HEK293 (cell line): ENCODE results near the gene CSF3R.

ENCODE experiments used
- CTCF ChIA-PET: fragments of 350-600 bp; formaldehyde crosslinking; extraction: SDS; loops from one replicate; lab custom pipeline; 2021; ENCODE audit warnings: antibody characterized with exemption; lab: Yijun Ruan, JAX
- POLR2A ChIA-PET: fragments of 300-600 bp; formaldehyde crosslinking; extraction: SDS; loops from one replicate; lab custom pipeline; 2020; ENCODE audit warnings: antibody characterized with exemption, inconsistent platforms; lab: Yijun Ruan, JAX
- H3K27ac ChIP-seq: fragments of 200-500 bp; sonication (Bioruptor generic); 2 replicates; pipeline ENCODE4 v1.5.1; 2014; ENCODE audit warnings: low read depth, low read length, control low read depth, inconsistent platforms; ENCODE audit errors: extremely low read depth
- H3K36me3 ChIP-seq, 2 experiments: fragments of 200-500 bp in 1 of 2; sonication (Bioruptor generic) in 1 of 2; 1 replicate in 1 of 2; 2 replicates in 1 of 2; pipeline ENCODE4 v1.5.1; 2014 to 2017; ENCODE audit warnings: inconsistent platforms in 2 of 2, low read length in 2 of 2; ENCODE audit not compliant: control insufficient read depth in 2 of 2, insufficient read depth in 1 of 2
- H3K4me1 ChIP-seq: fragments of 200-500 bp; sonication (Bioruptor generic); 2 replicates; pipeline ENCODE4 v1.5.1; 2014; ENCODE audit warnings: mild to moderate bottlenecking, low read length, inconsistent platforms; ENCODE audit not compliant: control insufficient read depth, insufficient read depth
- H3K4me3 ChIP-seq: 2 replicates; pipeline ENCODE4 v1.5.1; 2011; ENCODE audit warnings: low read depth, mild to moderate bottlenecking, control low read depth, low read length, moderate library complexity
- H3K9me3 ChIP-seq: fragments of 200-500 bp; sonication (Bioruptor generic); 2 replicates; pipeline ENCODE4 v1.5.1; 2014; ENCODE audit warnings: low read depth, low read length, inconsistent platforms; ENCODE audit not compliant: control insufficient read depth, insufficient read depth
- BCL11A ChIP-seq: fragments of 450-650 bp; formaldehyde crosslinking; IDR thresholded peaks from 2 replicates; pipeline ENCODE4 v1.5.1; 2016; ENCODE audit warnings: low read depth, missing biosample characterization, missing genetic modification characterization
- MZF1 ChIP-seq: fragments of 450-650 bp; formaldehyde crosslinking; IDR thresholded peaks from 2 replicates; pipeline ENCODE4 v1.5.1; 2017; ENCODE audit warnings: missing biosample characterization, missing genetic modification characterization, borderline replicate concordance
- REPIN1 ChIP-seq: fragments of 450-650 bp; formaldehyde crosslinking; IDR thresholded peaks from 2 replicates; pipeline ENCODE4 v1.5.1; 2017; ENCODE audit warnings: missing biosample characterization, missing genetic modification characterization, low read depth
- ZBTB1 ChIP-seq: fragments of 450-650 bp; formaldehyde crosslinking; IDR thresholded peaks from 2 replicates; pipeline ENCODE4 v1.5.1; 2016; ENCODE audit warnings: missing biosample characterization, missing genetic modification characterization
- ZBTB21 ChIP-seq: fragments of 450-650 bp; formaldehyde crosslinking; IDR thresholded peaks from 2 replicates; pipeline ENCODE4 v1.5.1; 2017; ENCODE audit warnings: missing biosample characterization, missing genetic modification characterization
- ZBTB7A ChIP-seq: fragments of 450-650 bp; formaldehyde crosslinking; IDR thresholded peaks from 2 replicates; pipeline ENCODE4 v1.5.1; 2016; ENCODE audit warnings: low read depth, missing biosample characterization, missing genetic modification characterization
- ZFHX2 ChIP-seq: fragments of 450-650 bp; formaldehyde crosslinking; conservative IDR thresholded peaks from 2 replicates; pipeline ENCODE4 v1.5.1; 2016; ENCODE audit warnings: missing biosample characterization, missing genetic modification characterization
- ZFP41 ChIP-seq: fragments of 450-650 bp; formaldehyde crosslinking; IDR thresholded peaks from 2 replicates; pipeline ENCODE4 v1.5.1; 2016; ENCODE audit warnings: missing biosample characterization, missing genetic modification characterization, borderline replicate concordance
- ZNF157 ChIP-seq: fragments of 450-650 bp; formaldehyde crosslinking; IDR thresholded peaks from 2 replicates; pipeline ENCODE4 v1.5.1; 2016; ENCODE audit warnings: missing biosample characterization, missing genetic modification characterization
- ZNF174 ChIP-seq: fragments of 450-650 bp; formaldehyde crosslinking; IDR thresholded peaks from 2 replicates; pipeline ENCODE4 v1.5.0; 2017; ENCODE audit warnings: missing biosample characterization, mild to moderate bottlenecking, missing genetic modification characterization
- ZNF211 ChIP-seq: fragments of 450-650 bp; formaldehyde crosslinking; IDR thresholded peaks from 2 replicates; pipeline ENCODE4 v1.5.1; 2016; ENCODE audit warnings: low read depth, missing biosample characterization, missing genetic modification characterization
- ZNF266 ChIP-seq: fragments of 450-650 bp; formaldehyde crosslinking; IDR thresholded peaks from 2 replicates; pipeline ENCODE4 v1.5.1; 2016; ENCODE audit warnings: missing biosample characterization, missing genetic modification characterization, low read depth
- ZNF558 ChIP-seq: fragments of 450-650 bp; formaldehyde crosslinking; IDR thresholded peaks from 2 replicates; pipeline ENCODE4 v1.5.1; 2016; ENCODE audit warnings: missing biosample characterization, missing genetic modification characterization
- ZNF571 ChIP-seq: fragments of 450-650 bp; formaldehyde crosslinking; IDR thresholded peaks from 2 replicates; pipeline ENCODE4 v1.5.0; 2017; ENCODE audit warnings: missing biosample characterization, missing genetic modification characterization
- ZNF621 ChIP-seq: fragments of 450-650 bp; formaldehyde crosslinking; IDR thresholded peaks from 2 replicates; pipeline ENCODE4 v1.5.1; 2017; ENCODE audit warnings: missing biosample characterization, missing genetic modification characterization
- TF ChIP-seq, protein P1 (sequence below): fragments of 450-650 bp; formaldehyde crosslinking; IDR thresholded peaks from 2 replicates; pipeline ENCODE4 v1.5.1; 2016; ENCODE audit warnings: missing biosample characterization, missing genetic modification characterization
- TF ChIP-seq, protein P2 (sequence below): fragments of 450-650 bp; formaldehyde crosslinking; IDR thresholded peaks from 2 replicates; pipeline ENCODE4 v1.5.1; 2017; ENCODE audit warnings: missing biosample characterization, missing genetic modification characterization
- TF ChIP-seq, protein P3 (sequence below): fragments of 450-650 bp; formaldehyde crosslinking; IDR thresholded peaks from 2 replicates; pipeline ENCODE4 v1.5.1; 2016; ENCODE audit warnings: missing biosample characterization, missing genetic modification characterization, borderline replicate concordance
- TF ChIP-seq, protein P4 (sequence below): fragments of 450-650 bp; formaldehyde crosslinking; IDR thresholded peaks from 2 replicates; pipeline ENCODE4 v1.5.1; 2016; ENCODE audit warnings: missing biosample characterization, missing genetic modification characterization

The CSF3R gene

DNA sequence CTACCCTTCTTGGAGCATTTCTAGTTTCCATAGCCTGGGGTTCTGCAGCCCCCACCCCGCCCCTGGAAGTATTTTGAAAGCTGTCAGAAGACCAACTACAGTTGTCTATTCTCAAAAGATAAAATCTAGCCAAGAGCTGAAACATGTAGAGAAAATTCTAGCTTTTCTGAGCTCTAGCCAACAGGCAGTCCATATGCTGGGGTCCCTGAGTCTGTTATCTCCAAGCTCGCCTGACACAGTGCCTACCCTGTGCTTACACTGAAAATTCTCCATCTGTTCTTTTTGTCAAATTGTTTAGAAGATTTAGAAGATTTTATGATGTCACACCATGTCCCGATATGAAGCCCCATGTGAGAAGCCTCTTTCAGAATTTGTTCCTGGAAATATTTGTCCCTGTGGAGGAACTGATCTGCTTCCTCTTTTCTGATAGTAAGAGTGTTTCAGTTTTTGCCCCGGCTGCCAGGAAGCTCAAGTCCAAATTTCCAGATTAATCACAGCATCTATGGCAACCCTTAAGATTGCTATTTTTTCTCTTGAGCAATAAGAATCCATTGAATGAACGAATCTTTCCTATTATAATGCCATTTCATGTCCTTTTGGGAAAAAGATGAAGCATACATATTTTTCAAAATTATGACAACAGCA is 23.7 kb upstream of the CSF3R start:
- no peak overlapping the region for H3K27ac ChIP-seq
- no peak for TF ChIP-seq ZBTB21
- TF ChIP-seq, protein P1, sequence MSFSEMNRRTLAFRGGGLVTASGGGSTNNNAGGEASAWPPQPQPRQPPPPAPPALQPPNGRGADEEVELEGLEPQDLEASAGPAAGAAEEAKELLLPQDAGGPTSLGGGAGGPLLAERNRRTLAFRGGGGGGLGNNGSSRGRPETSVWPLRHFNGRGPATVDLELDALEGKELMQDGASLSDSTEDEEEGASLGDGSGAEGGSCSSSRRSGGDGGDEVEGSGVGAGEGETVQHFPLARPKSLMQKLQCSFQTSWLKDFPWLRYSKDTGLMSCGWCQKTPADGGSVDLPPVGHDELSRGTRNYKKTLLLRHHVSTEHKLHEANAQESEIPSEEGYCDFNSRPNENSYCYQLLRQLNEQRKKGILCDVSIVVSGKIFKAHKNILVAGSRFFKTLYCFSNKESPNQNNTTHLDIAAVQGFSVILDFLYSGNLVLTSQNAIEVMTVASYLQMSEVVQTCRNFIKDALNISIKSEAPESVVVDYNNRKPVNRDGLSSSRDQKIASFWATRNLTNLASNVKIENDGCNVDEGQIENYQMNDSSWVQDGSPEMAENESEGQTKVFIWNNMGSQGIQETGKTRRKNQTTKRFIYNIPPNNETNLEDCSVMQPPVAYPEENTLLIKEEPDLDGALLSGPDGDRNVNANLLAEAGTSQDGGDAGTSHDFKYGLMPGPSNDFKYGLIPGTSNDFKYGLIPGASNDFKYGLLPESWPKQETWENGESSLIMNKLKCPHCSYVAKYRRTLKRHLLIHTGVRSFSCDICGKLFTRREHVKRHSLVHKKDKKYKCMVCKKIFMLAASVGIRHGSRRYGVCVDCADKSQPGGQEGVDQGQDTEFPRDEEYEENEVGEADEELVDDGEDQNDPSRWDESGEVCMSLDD: no peak
- no peak for TF ChIP-seq ZNF174 (tag by site-specific recombination)
- TF ChIP-seq, protein P2, sequence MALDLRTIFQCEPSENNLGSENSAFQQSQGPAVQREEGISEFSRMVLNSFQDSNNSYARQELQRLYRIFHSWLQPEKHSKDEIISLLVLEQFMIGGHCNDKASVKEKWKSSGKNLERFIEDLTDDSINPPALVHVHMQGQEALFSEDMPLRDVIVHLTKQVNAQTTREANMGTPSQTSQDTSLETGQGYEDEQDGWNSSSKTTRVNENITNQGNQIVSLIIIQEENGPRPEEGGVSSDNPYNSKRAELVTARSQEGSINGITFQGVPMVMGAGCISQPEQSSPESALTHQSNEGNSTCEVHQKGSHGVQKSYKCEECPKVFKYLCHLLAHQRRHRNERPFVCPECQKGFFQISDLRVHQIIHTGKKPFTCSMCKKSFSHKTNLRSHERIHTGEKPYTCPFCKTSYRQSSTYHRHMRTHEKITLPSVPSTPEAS (tag by site-specific recombination): no peak
- no peak for TF ChIP-seq ZFHX2 (tag by site-specific recombination)
- no peak for TF ChIP-seq ZNF266 (tag by site-specific recombination)
- no peak for TF ChIP-seq REPIN1 (tag by site-specific recombination)
- TF ChIP-seq ZNF571: no peak
- no peaks in the 10 kb centered on the region for H3K36me3 ChIP-seq
- H3K4me1 ChIP-seq: no peaks in the 10 kb centered on the region
- H3K4me3 ChIP-seq: no peak overlapping the region
- ChIA-PET POLR2A (no interaction called here), CTCF (interaction anchor here (0.6 to 2.7 kb wide), 2 partner anchors 10 to 107 kb away, joined by 4 to 17 read pairs; no protein-coding TSS in a partner anchor)
- H3K9me3 ChIP-seq: no peaks in the 10 kb centered on the region

DNA sequence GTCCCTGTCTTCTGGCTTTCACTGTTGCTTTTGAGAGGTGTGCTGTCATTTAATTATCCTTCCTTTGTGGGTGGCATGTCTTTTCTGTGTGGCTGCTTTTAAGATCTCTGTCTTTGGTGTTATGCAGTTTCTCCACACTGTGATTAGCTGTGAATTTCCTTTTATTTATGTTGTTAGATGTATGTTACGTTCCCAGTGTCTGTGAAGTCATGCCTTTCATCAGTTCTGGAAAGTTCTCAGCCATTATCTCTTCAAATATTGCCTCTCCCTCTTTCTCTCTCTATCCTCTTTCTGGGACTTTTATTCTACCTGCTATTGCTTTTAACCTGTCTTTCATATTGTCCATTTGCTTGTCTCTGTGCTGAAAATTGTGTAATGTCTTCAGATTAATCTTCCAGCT is 21.0 kb upstream of the CSF3R start:
- CTCF ChIA-PET: interaction anchor here (2.3 to 2.5 kb wide), 2 partner anchors 11 to 13 kb away, joined by 7 read pairs; no protein-coding TSS in a partner anchor
- POLR2A ChIA-PET: no interaction called here
- no peak for TF ChIP-seq BCL11A (tag by site-specific recombination)
- no peak for TF ChIP-seq ZBTB7A (tag by site-specific recombination)
- TF ChIP-seq MZF1 (tag by site-specific recombination): no peak
- peak; percentile 95 for TF ChIP-seq ZNF558 (tag by site-specific recombination)
- no peaks in the 10 kb centered on the region for H3K36me3 ChIP-seq
- H3K9me3 ChIP-seq: no peaks in the 10 kb centered on the region
- H3K4me3 ChIP-seq: no peak overlapping the region
- H3K4me1 ChIP-seq: no peaks in the 10 kb centered on the region
- no peak overlapping the region for H3K27ac ChIP-seq

DNA sequence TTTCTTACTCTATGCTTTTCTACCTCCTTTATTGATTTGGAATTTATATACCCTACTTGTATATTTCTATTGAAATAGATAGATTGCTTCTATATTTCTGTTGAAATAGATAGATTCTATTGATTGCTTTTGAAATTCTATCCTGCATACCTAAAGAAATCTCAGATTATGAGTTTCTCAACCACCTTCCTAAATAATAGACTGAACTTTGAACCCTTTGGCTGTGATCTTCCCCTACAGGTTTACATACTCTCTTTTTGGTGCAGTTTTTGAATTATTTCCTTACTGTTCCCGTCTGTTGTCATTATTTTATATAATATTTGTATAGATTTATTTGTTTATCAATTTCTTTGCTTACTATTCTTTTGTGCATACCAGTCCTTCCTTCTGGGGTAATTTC is 20.4 kb upstream of the CSF3R start:
- H3K9me3 ChIP-seq: no peaks in the 10 kb centered on the region
- H3K36me3 ChIP-seq: no peaks in the 10 kb centered on the region
- no peak overlapping the region for H3K27ac ChIP-seq
- no peak overlapping the region for H3K4me3 ChIP-seq
- no peaks in the 10 kb centered on the region for H3K4me1 ChIP-seq
- POLR2A ChIA-PET: no interaction called here
- CTCF ChIA-PET: interaction anchor here (0.5 to 2.5 kb wide), 3 partner anchors 12 to 20 kb away, joined by 3 to 7 read pairs (median 7); no protein-coding TSS in a partner anchor
- TF ChIP-seq, protein P3, sequence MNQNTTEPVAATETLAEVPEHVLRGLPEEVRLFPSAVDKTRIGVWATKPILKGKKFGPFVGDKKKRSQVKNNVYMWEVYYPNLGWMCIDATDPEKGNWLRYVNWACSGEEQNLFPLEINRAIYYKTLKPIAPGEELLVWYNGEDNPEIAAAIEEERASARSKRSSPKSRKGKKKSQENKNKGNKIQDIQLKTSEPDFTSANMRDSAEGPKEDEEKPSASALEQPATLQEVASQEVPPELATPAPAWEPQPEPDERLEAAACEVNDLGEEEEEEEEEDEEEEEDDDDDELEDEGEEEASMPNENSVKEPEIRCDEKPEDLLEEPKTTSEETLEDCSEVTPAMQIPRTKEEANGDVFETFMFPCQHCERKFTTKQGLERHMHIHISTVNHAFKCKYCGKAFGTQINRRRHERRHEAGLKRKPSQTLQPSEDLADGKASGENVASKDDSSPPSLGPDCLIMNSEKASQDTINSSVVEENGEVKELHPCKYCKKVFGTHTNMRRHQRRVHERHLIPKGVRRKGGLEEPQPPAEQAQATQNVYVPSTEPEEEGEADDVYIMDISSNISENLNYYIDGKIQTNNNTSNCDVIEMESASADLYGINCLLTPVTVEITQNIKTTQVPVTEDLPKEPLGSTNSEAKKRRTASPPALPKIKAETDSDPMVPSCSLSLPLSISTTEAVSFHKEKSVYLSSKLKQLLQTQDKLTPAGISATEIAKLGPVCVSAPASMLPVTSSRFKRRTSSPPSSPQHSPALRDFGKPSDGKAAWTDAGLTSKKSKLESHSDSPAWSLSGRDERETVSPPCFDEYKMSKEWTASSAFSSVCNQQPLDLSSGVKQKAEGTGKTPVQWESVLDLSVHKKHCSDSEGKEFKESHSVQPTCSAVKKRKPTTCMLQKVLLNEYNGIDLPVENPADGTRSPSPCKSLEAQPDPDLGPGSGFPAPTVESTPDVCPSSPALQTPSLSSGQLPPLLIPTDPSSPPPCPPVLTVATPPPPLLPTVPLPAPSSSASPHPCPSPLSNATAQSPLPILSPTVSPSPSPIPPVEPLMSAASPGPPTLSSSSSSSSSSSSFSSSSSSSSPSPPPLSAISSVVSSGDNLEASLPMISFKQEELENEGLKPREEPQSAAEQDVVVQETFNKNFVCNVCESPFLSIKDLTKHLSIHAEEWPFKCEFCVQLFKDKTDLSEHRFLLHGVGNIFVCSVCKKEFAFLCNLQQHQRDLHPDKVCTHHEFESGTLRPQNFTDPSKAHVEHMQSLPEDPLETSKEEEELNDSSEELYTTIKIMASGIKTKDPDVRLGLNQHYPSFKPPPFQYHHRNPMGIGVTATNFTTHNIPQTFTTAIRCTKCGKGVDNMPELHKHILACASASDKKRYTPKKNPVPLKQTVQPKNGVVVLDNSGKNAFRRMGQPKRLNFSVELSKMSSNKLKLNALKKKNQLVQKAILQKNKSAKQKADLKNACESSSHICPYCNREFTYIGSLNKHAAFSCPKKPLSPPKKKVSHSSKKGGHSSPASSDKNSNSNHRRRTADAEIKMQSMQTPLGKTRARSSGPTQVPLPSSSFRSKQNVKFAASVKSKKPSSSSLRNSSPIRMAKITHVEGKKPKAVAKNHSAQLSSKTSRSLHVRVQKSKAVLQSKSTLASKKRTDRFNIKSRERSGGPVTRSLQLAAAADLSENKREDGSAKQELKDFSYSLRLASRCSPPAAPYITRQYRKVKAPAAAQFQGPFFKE: no peak
- TF ChIP-seq ZNF211 (tag by site-specific recombination): no peak
- TF ChIP-seq, protein P4, sequence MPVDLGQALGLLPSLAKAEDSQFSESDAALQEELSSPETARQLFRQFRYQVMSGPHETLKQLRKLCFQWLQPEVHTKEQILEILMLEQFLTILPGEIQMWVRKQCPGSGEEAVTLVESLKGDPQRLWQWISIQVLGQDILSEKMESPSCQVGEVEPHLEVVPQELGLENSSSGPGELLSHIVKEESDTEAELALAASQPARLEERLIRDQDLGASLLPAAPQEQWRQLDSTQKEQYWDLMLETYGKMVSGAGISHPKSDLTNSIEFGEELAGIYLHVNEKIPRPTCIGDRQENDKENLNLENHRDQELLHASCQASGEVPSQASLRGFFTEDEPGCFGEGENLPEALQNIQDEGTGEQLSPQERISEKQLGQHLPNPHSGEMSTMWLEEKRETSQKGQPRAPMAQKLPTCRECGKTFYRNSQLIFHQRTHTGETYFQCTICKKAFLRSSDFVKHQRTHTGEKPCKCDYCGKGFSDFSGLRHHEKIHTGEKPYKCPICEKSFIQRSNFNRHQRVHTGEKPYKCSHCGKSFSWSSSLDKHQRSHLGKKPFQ (tag by site-specific recombination): no peak
- no peak for TF ChIP-seq ZNF621 (tag by site-specific recombination)
- no peak for TF ChIP-seq ZNF157 (tag by site-specific recombination)
- TF ChIP-seq ZBTB1 (tag by site-specific recombination): no peak
- no peak for TF ChIP-seq ZFP41 (tag by site-specific recombination)
